Esophagus muscularis mucosa (tissue), 4 donors: Measurements from ENCODE around the gene RASAL1.

Source experiments
- EP300 ChIP-seq: sonication (generic); formaldehyde crosslinking; IDR thresholded peaks from one replicate; pipeline ENCODE4 v1.6.1; 2017; ENCODE audit warnings: antibody characterized with exemption
- POLR2A ChIP-seq: fragments of 450-650 bp; IDR thresholded peaks from one replicate; pipeline ENCODE4 v1.6.1; 2017; ENCODE audit warnings: antibody characterized with exemption, moderate library complexity, mild to moderate bottlenecking, low read depth
- POLR2AphosphoS5 ChIP-seq, 2 donors: sonication (generic); formaldehyde crosslinking; IDR thresholded peaks; one replicate each; pipeline ENCODE4 v1.6.1; 2017; ENCODE audit warnings: antibody characterized with exemption in 2 of 2
- TF ChIP-seq, protein P1 (sequence below), 3 experiments: fragments of 200-600 bp in 2 of 3; fragments of 450-650 bp in 1 of 3; sonication (generic) in 2 of 3; IDR thresholded peaks; one replicate each; pipeline ENCODE4 v1.5.1; 2017 to 2019; ENCODE audit warnings: antibody characterized with exemption in 3 of 3, mild to moderate bottlenecking in 2 of 3, moderate library complexity in 1 of 3

DNA sequence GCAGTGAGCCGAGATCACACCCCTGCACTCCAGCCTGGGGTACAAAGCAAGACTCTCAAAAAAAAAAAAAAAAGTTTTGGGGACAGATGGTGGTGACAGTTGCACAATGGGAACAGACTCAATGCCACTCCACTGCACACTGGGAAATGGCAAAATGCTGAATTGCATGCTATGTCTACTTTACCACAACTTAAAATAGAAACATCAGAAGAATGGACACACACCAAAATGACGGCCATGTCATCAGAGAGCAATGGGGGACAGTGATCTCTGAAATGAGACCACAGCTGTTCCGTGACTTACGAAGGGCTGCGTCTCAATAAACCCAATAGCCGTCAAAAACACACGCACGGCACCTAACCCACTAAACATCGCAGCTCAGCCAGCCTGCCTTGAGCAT lies 36.0 kb upstream of the RASAL1 start:
- TF ChIP-seq POLR2A: no peak
- TF ChIP-seq, protein P1, sequence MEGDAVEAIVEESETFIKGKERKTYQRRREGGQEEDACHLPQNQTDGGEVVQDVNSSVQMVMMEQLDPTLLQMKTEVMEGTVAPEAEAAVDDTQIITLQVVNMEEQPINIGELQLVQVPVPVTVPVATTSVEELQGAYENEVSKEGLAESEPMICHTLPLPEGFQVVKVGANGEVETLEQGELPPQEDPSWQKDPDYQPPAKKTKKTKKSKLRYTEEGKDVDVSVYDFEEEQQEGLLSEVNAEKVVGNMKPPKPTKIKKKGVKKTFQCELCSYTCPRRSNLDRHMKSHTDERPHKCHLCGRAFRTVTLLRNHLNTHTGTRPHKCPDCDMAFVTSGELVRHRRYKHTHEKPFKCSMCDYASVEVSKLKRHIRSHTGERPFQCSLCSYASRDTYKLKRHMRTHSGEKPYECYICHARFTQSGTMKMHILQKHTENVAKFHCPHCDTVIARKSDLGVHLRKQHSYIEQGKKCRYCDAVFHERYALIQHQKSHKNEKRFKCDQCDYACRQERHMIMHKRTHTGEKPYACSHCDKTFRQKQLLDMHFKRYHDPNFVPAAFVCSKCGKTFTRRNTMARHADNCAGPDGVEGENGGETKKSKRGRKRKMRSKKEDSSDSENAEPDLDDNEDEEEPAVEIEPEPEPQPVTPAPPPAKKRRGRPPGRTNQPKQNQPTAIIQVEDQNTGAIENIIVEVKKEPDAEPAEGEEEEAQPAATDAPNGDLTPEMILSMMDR (IDR thresholded peaks at IDR 0.05): no peak
- TF ChIP-seq EP300: no peak
- TF ChIP-seq POLR2AphosphoS5 (IDR thresholded peaks at IDR 0.05): no peak
